Measurements from ENCODE around the gene IFT80.

The IFT80 gene

GRCh38 chr3:160444411-160444810 lies 45.4 kb upstream of the IFT80 start:
- Histone ChIP-seq H3K27ac (ENCODE audit: low read length, poor library complexity, severe bottlenecking) (peak overlapping the region; percentile 8), H4K8ac (ENCODE audit: low read length) (no peak overlapping the region), H3K4me2 (ENCODE audit: low read length, poor library complexity, severe bottlenecking) (no peak overlapping the region), H3K27me3 (ENCODE audit: control insufficient read depth in 1 of 2, insufficient read depth in 1 of 2, low read length in 2 of 2) (no peaks in the 10 kb centered on the region), H2BK12ac (ENCODE audit: low read length in 2 of 2) (no peak overlapping the region), H3K4ac (ENCODE audit: low read depth in 1 of 2, low read length in 2 of 2) (no peak overlapping the region), H3K36me3 (ENCODE audit: control insufficient read depth in 1 of 2, insufficient read depth in 2 of 2, low read depth in 1 of 2, low read length in 2 of 2) (peaks cover 0 to 12% of the 10 kb centered on the region in 2 experiments), H3K9me3 (ENCODE audit: control insufficient read depth, low read length) (no peaks in the 10 kb centered on the region), H3K9ac (ENCODE audit: low read length) (no peak overlapping the region), H2BK5ac (ENCODE audit: low read depth, low read length, poor library complexity, severe bottlenecking) (no peak overlapping the region), H2AFZ (ENCODE audit: low read depth, low read length) (no peak overlapping the region), H3K4me3 (ENCODE audit: insufficient read depth in 1 of 2, low read depth in 1 of 2, low read length in 2 of 2) (no peak overlapping the region), H3K4me1 (ENCODE audit: control insufficient read depth, insufficient read depth, low read depth, low read length) (peaks cover 4% of the 10 kb centered on the region), H3K23ac (ENCODE audit: low read length in 2 of 2) (no peak overlapping the region), H3K79me1 (replicated peaks; ENCODE audit: low read length, poor library complexity, severe bottlenecking) (peaks cover 3% of the 10 kb centered on the region), H2BK15ac (ENCODE audit: low read depth, poor library complexity, severe bottlenecking) (no peak overlapping the region), H3K14ac (ENCODE audit: low read length in 2 of 2) (no peak overlapping the region), H2BK120ac (ENCODE audit: low read depth, low read length) (no peak overlapping the region), H2AK5ac (ENCODE audit: low read length, severe bottlenecking) (no peak overlapping the region), H4K91ac (ENCODE audit: low read length) (no peak overlapping the region), H3K18ac (ENCODE audit: low read depth in 1 of 2, low read length in 2 of 2) (no peak overlapping the region)
- WGBS: 85% methylated on average over 1 of the region's 1 CpG
- DNase-seq: no peak

DNA sequence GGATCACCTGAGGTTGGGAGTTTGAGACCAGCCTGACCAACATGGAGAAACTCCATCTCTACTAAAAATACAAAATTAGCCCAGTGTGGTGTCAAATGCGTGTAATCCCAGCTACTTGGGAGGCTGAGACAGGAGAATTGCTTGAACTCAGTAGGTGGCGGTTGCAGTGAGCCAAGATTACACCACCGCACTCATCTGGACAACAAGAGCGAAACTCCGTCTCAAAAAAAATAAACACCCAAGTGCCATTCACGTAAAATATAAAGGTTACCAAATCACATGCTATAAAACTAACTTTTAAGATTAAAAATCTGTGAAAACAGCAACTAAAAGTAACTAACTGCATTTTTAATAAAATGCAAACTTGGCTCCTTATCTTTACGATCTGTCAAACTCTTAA lies 41.7 kb upstream of the IFT80 start:
- no peak overlapping the region for H2BK15ac ChIP-seq (ENCODE audit: low read depth, poor library complexity, severe bottlenecking)
- H3K4me3 ChIP-seq (ENCODE audit: insufficient read depth in 1 of 2, low read depth in 1 of 2, low read length in 2 of 2): no peak overlapping the region
- H3K27me3 ChIP-seq (ENCODE audit: control insufficient read depth in 1 of 2, insufficient read depth in 1 of 2, low read length in 2 of 2): no peaks in the 10 kb centered on the region
- H3K27ac ChIP-seq (ENCODE audit: low read length, poor library complexity, severe bottlenecking): no peak overlapping the region
- H3K4ac ChIP-seq (ENCODE audit: low read depth in 1 of 2, low read length in 2 of 2): no peak overlapping the region
- no peaks in the 10 kb centered on the region for H3K4me1 ChIP-seq (ENCODE audit: control insufficient read depth, insufficient read depth, low read depth, low read length)
- no peak overlapping the region for H3K23ac ChIP-seq (ENCODE audit: low read length in 2 of 2)
- H3K79me1 ChIP-seq (replicated peaks; ENCODE audit: low read length, poor library complexity, severe bottlenecking): peaks cover 3% of the 10 kb centered on the region
- no peak overlapping the region for H3K18ac ChIP-seq (ENCODE audit: low read depth in 1 of 2, low read length in 2 of 2)
- H4K8ac ChIP-seq (ENCODE audit: low read length): no peak overlapping the region
- H4K91ac ChIP-seq (ENCODE audit: low read length): no peak overlapping the region
- no peak overlapping the region for H2BK5ac ChIP-seq (ENCODE audit: low read depth, low read length, poor library complexity, severe bottlenecking)
- peaks cover 11 to 24% of the 10 kb centered on the region in 2 experiments for H3K36me3 ChIP-seq (ENCODE audit: control insufficient read depth in 1 of 2, insufficient read depth in 2 of 2, low read depth in 1 of 2, low read length in 2 of 2)
- 88% methylated on average over 7 of the region's 7 CpGs for WGBS
- no peak overlapping the region for H2BK120ac ChIP-seq (ENCODE audit: low read depth, low read length)
- H2AK5ac ChIP-seq (ENCODE audit: low read length, severe bottlenecking): no peak overlapping the region
- H3K9me3 ChIP-seq (ENCODE audit: control insufficient read depth, low read length): no peaks in the 10 kb centered on the region
- H2BK12ac ChIP-seq (ENCODE audit: low read length in 2 of 2): no peak overlapping the region
- H3K9ac ChIP-seq (ENCODE audit: low read length): no peak overlapping the region
- no peak for DNase-seq
- H3K4me2 ChIP-seq (ENCODE audit: low read length, poor library complexity, severe bottlenecking): no peak overlapping the region
- H3K14ac ChIP-seq (ENCODE audit: low read length in 2 of 2): no peak overlapping the region
- H2AFZ ChIP-seq (ENCODE audit: low read depth, low read length): no peak overlapping the region

GRCh38 chr3:160437083-160437455 lies 38.0 kb upstream of the IFT80 start:
- Histone ChIP-seq H2BK120ac (ENCODE audit: low read depth, low read length) (no peak overlapping the region), H3K18ac (ENCODE audit: low read depth in 1 of 2, low read length in 2 of 2) (no peak overlapping the region), H4K91ac (ENCODE audit: low read length) (no peak overlapping the region), H4K8ac (ENCODE audit: low read length) (no peak overlapping the region), H3K14ac (ENCODE audit: low read length in 2 of 2) (no peak overlapping the region), H3K27ac (ENCODE audit: low read length, poor library complexity, severe bottlenecking) (no peak overlapping the region), H3K4me1 (ENCODE audit: control insufficient read depth, insufficient read depth, low read depth, low read length) (no peaks in the 10 kb centered on the region), H2AFZ (ENCODE audit: low read depth, low read length) (no peak overlapping the region), H3K4me2 (ENCODE audit: low read length, poor library complexity, severe bottlenecking) (no peak overlapping the region), H3K79me1 (replicated peaks; ENCODE audit: low read length, poor library complexity, severe bottlenecking) (peaks cover 2% of the 10 kb centered on the region), H2BK5ac (ENCODE audit: low read depth, low read length, poor library complexity, severe bottlenecking) (no peak overlapping the region), H3K4me3 (ENCODE audit: insufficient read depth in 1 of 2, low read depth in 1 of 2, low read length in 2 of 2) (no peak overlapping the region), H3K27me3 (ENCODE audit: control insufficient read depth in 1 of 2, insufficient read depth in 1 of 2, low read length in 2 of 2) (no peaks in the 10 kb centered on the region), H3K23ac (ENCODE audit: low read length in 2 of 2) (no peak overlapping the region), H2AK5ac (ENCODE audit: low read length, severe bottlenecking) (no peak overlapping the region), H3K9me3 (ENCODE audit: control insufficient read depth, low read length) (no peaks in the 10 kb centered on the region), H3K4ac (ENCODE audit: low read depth in 1 of 2, low read length in 2 of 2) (no peak overlapping the region), H3K36me3 (ENCODE audit: control insufficient read depth in 1 of 2, insufficient read depth in 2 of 2, low read depth in 1 of 2, low read length in 2 of 2) (peaks cover 7 to 55% of the 10 kb centered on the region in 2 experiments), H2BK15ac (ENCODE audit: low read depth, poor library complexity, severe bottlenecking) (no peak overlapping the region), H3K9ac (ENCODE audit: low read length) (no peak overlapping the region), H2BK12ac (ENCODE audit: low read length in 2 of 2) (no peak overlapping the region)
- 78% methylated on average over 4 of the region's 5 CpGs for WGBS
- no peak for DNase-seq

DNA sequence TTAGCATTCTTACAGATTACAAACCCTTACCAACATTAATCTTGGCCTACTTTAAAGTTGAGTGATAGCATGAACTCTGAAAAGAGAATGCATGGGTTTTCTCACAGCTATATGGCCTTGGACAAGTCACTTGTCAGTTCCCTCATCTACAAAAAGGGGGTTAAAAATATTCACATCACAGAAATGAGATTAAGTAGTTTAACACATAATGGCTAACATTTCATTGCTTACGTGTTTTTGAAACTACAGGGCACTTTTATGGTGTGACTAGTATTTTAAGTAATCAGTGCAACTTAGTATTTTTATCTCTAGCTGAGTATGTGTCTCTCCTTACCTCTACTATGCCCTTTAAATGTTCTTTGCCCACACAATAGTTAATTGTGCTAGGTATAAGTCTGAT lies 36.7 kb upstream of the IFT80 start:
- Histone ChIP-seq H3K4ac (ENCODE audit: low read depth in 1 of 2, low read length in 2 of 2) (no peak overlapping the region), H3K36me3 (ENCODE audit: control insufficient read depth in 1 of 2, insufficient read depth in 2 of 2, low read depth in 1 of 2, low read length in 2 of 2) (peaks cover 12 to 68% of the 10 kb centered on the region in 2 experiments), H4K8ac (ENCODE audit: low read length) (no peak overlapping the region), H2AFZ (ENCODE audit: low read depth, low read length) (no peak overlapping the region), H3K79me1 (replicated peaks; ENCODE audit: low read length, poor library complexity, severe bottlenecking) (peaks cover 2% of the 10 kb centered on the region), H3K18ac (ENCODE audit: low read depth in 1 of 2, low read length in 2 of 2) (no peak overlapping the region), H3K4me3 (ENCODE audit: insufficient read depth in 1 of 2, low read depth in 1 of 2, low read length in 2 of 2) (no peak overlapping the region), H3K27ac (ENCODE audit: low read length, poor library complexity, severe bottlenecking) (no peak overlapping the region), H2BK5ac (ENCODE audit: low read depth, low read length, poor library complexity, severe bottlenecking) (no peak overlapping the region), H2BK15ac (ENCODE audit: low read depth, poor library complexity, severe bottlenecking) (no peak overlapping the region), H2BK12ac (ENCODE audit: low read length in 2 of 2) (no peak overlapping the region), H3K4me1 (ENCODE audit: control insufficient read depth, insufficient read depth, low read depth, low read length) (no peaks in the 10 kb centered on the region), H3K14ac (ENCODE audit: low read length in 2 of 2) (no peak overlapping the region), H3K9me3 (ENCODE audit: control insufficient read depth, low read length) (no peaks in the 10 kb centered on the region), H3K27me3 (ENCODE audit: control insufficient read depth in 1 of 2, insufficient read depth in 1 of 2, low read length in 2 of 2) (no peaks in the 10 kb centered on the region), H3K4me2 (ENCODE audit: low read length, poor library complexity, severe bottlenecking) (no peak overlapping the region), H2BK120ac (ENCODE audit: low read depth, low read length) (no peak overlapping the region), H4K91ac (ENCODE audit: low read length) (no peak overlapping the region), H3K23ac (ENCODE audit: low read length in 2 of 2) (no peak overlapping the region), H2AK5ac (ENCODE audit: low read length, severe bottlenecking) (no peak overlapping the region), H3K9ac (ENCODE audit: low read length) (no peak overlapping the region)
- WGBS: no CpG with 5 or more reads among the region's 1 CpG
- no peak for DNase-seq

Measured in mesenchymal stem cell (in vitro differentiated cells and primary cell).